GM12878 (cell line): ENCODE results near the gene CDC37.

ENCODE experiments used
- CTCF ChIP-seq, 3 experiments: IDR thresholded peaks in 2 of 3; conservative IDR thresholded peaks in 1 of 3; 2 replicates each; pipeline ENCODE4 v1.5.1; 2011; ENCODE audit warnings: low read depth in 3 of 3, low read length in 3 of 3, mild to moderate bottlenecking in 3 of 3, control low read depth in 2 of 3, moderate library complexity in 2 of 3, inconsistent platforms in 1 of 3, mixed read lengths in 1 of 3; ENCODE audit not compliant: control insufficient read depth in 2 of 3, insufficient read depth in 1 of 3; ENCODE audit errors: extremely low read depth in 1 of 3
- ZBED1 ChIP-seq: IDR thresholded peaks from 2 replicates; pipeline ENCODE4 v1.6.1; 2016; ENCODE audit warnings: borderline replicate concordance
- ZZZ3 ChIP-seq: IDR thresholded peaks from 2 replicates; pipeline ENCODE4 v1.6.1; 2011; ENCODE audit warnings: low read depth; ENCODE audit not compliant: control insufficient read depth, insufficient read length

GRCh38 chr19:10368101-10368803 lies 35.1 kb downstream of the CDC37 start:
- TF ChIP-seq ZBED1, result no peak
- no peak for TF ChIP-seq CTCF (IDR thresholded peaks at IDR 0.05 in 2 of 3, conservative IDR thresholded peaks at IDR 0.05 in 1 of 3; ENCODE audit: control insufficient read depth in 2 of 3, extremely low read depth in 1 of 3, insufficient read depth in 1 of 3, low read depth in 3 of 3, low read length in 3 of 3)
- TF ChIP-seq ZZZ3, result no peak
